ENCODE data around the gene CAPNS1.
"Not testable (repeated sequence)": the region's sequence is repeated elsewhere in the genome, so short reads cannot be mapped to it uniquely, and the experiment has no call there.

DNA sequence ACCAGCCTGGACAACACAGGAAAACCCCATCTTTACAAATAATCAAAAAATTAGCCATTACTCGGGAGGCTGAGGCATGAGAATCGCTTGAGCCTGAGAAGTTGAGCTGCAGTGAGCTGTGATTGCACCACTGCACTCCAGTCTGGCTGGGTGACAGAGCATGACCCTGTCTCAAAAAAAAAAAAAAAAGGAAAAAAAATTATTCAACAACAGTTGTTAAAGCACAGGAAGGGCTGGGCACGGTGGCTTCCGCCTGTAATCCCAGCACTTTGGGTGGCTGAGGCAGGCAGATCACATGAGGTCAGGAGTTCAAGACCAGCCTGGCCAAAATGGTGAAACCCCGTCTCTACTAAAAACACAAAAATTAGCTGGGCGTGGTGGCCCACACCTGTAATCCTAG is 8.6 kb upstream of the CAPNS1 start:
- TF ChIP-seq, protein P1, sequence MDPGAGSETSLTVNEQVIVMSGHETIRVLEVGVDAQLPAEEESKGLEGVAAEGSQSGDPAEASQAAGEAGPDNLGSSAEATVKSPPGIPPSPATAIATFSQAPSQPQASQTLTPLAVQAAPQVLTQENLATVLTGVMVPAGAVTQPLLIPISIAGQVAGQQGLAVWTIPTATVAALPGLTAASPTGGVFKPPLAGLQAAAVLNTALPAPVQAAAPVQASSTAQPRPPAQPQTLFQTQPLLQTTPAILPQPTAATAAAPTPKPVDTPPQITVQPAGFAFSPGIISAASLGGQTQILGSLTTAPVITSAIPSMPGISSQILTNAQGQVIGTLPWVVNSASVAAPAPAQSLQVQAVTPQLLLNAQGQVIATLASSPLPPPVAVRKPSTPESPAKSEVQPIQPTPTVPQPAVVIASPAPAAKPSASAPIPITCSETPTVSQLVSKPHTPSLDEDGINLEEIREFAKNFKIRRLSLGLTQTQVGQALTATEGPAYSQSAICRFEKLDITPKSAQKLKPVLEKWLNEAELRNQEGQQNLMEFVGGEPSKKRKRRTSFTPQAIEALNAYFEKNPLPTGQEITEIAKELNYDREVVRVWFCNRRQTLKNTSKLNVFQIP (CRISPR knock-in tag; IDR thresholded peaks at IDR 0.05; ENCODE audit: borderline replicate concordance, low read depth): not testable (repeated sequence)
- TF ChIP-seq RARB (CRISPR knock-in tag; IDR thresholded peaks at IDR 0.05); ZNF70 (CRISPR knock-in tag; IDR thresholded peaks at IDR 0.05); ARNTL (CRISPR knock-in tag; IDR thresholded peaks at IDR 0.05; ENCODE audit: borderline replicate concordance, low read depth); CSDC2 (CRISPR knock-in tag; IDR thresholded peaks at IDR 0.05); ESRRG (CRISPR knock-in tag; IDR thresholded peaks at IDR 0.05); TCF4 (CRISPR knock-in tag; IDR thresholded peaks at IDR 0.05; ENCODE audit: borderline replicate concordance): not testable (repeated sequence)
- TF ChIP-seq, protein P2, sequence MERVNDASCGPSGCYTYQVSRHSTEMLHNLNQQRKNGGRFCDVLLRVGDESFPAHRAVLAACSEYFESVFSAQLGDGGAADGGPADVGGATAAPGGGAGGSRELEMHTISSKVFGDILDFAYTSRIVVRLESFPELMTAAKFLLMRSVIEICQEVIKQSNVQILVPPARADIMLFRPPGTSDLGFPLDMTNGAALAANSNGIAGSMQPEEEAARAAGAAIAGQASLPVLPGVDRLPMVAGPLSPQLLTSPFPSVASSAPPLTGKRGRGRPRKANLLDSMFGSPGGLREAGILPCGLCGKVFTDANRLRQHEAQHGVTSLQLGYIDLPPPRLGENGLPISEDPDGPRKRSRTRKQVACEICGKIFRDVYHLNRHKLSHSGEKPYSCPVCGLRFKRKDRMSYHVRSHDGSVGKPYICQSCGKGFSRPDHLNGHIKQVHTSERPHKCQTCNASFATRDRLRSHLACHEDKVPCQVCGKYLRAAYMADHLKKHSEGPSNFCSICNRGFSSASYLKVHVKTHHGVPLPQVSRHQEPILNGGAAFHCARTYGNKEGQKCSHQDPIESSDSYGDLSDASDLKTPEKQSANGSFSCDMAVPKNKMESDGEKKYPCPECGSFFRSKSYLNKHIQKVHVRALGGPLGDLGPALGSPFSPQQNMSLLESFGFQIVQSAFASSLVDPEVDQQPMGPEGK (CRISPR knock-in tag; IDR thresholded peaks at IDR 0.05; ENCODE audit: borderline replicate concordance): not testable (repeated sequence)
- TF ChIP-seq, protein P3, sequence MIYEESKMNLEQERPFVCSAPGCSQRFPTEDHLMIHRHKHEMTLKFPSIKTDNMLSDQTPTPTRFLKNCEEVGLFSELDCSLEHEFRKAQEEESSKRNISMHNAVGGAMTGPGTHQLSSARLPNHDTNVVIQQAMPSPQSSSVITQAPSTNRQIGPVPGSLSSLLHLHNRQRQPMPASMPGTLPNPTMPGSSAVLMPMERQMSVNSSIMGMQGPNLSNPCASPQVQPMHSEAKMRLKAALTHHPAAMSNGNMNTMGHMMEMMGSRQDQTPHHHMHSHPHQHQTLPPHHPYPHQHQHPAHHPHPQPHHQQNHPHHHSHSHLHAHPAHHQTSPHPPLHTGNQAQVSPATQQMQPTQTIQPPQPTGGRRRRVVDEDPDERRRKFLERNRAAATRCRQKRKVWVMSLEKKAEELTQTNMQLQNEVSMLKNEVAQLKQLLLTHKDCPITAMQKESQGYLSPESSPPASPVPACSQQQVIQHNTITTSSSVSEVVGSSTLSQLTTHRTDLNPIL (CRISPR knock-in tag; IDR thresholded peaks at IDR 0.05; ENCODE audit: low read depth): not testable (repeated sequence)
- TF ChIP-seq, protein P4, sequence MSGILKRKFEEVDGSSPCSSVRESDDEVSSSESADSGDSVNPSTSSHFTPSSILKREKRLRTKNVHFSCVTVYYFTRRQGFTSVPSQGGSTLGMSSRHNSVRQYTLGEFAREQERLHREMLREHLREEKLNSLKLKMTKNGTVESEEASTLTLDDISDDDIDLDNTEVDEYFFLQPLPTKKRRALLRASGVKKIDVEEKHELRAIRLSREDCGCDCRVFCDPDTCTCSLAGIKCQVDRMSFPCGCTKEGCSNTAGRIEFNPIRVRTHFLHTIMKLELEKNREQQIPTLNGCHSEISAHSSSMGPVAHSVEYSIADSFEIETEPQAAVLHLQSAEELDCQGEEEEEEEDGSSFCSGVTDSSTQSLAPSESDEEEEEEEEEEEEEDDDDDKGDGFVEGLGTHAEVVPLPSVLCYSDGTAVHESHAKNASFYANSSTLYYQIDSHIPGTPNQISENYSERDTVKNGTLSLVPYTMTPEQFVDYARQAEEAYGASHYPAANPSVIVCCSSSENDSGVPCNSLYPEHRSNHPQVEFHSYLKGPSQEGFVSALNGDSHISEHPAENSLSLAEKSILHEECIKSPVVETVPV (CRISPR knock-in tag; IDR thresholded peaks at IDR 0.05): not testable (repeated sequence)
- TF ChIP-seq, protein P5, sequence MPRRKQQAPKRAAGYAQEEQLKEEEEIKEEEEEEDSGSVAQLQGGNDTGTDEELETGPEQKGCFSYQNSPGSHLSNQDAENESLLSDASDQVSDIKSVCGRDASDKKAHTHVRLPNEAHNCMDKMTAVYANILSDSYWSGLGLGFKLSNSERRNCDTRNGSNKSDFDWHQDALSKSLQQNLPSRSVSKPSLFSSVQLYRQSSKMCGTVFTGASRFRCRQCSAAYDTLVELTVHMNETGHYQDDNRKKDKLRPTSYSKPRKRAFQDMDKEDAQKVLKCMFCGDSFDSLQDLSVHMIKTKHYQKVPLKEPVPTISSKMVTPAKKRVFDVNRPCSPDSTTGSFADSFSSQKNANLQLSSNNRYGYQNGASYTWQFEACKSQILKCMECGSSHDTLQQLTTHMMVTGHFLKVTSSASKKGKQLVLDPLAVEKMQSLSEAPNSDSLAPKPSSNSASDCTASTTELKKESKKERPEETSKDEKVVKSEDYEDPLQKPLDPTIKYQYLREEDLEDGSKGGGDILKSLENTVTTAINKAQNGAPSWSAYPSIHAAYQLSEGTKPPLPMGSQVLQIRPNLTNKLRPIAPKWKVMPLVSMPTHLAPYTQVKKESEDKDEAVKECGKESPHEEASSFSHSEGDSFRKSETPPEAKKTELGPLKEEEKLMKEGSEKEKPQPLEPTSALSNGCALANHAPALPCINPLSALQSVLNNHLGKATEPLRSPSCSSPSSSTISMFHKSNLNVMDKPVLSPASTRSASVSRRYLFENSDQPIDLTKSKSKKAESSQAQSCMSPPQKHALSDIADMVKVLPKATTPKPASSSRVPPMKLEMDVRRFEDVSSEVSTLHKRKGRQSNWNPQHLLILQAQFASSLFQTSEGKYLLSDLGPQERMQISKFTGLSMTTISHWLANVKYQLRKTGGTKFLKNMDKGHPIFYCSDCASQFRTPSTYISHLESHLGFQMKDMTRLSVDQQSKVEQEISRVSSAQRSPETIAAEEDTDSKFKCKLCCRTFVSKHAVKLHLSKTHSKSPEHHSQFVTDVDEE (CRISPR knock-in tag; IDR thresholded peaks at IDR 0.05): not testable (repeated sequence)

All from SK-N-SH treated with all-trans-retinoic acid at 6 μM for 48 hours (cell line).